HCT116 (cell line): ENCODE results near the gene BTG1. TPM values are rescaled to one million over a fixed set of nuclear protein-coding genes. Genes with fewer than 3 reads are reported as not detected.

Source experiments
- ATAC-seq: fragments of 200-7000 bp; cut with Tn5 transposase; 2 replicates; pipeline ENCODE4 v1.9.1; 2020; ENCODE audit warnings: mild to moderate bottlenecking, moderate library complexity
- BruUV-seq: library from RNA; stranded (reverse); fragments of 400-500 nt; replicated peaks from 2 replicates; lab custom pipeline; 2021; lab: Mats Ljungman, UMichigan
- CTCF ChIA-PET: fragments of 300-600 bp; sonication (Branson Sonifier 250); formaldehyde crosslinking; loops from one replicate; lab custom pipeline; 2021; ENCODE audit warnings: antibody characterized with exemption; lab: Charles Lee
- POLR2A ChIA-PET: fragments of 300-600, 350-600 bp; sonication (Branson Sonifier 250); formaldehyde crosslinking; loops from one replicate; lab custom pipeline; 2021; ENCODE audit warnings: antibody characterized with exemption; lab: Charles Lee
- RAD21 ChIA-PET, 2 experiments: fragments of 300-600 bp; sonication (Branson Sonifier 250); formaldehyde crosslinking; loops; one replicate each; lab custom pipeline; 2023; ENCODE audit warnings: low total read pairs in 2 of 2; ENCODE audit not compliant: uncharacterized antibody in 2 of 2, unreplicated experiment in 2 of 2, low non-redundant PET in 1 of 2; lab: Charles Lee
- DNase-seq: peaks from one replicate; pipeline ENCODE4 v3.0.0-alpha.2; 2010; ENCODE audit warnings: low read depth, low spot score
- H2AFZ ChIP-seq: fragments of 200-600 bp; shearing (Covaris generic), sonication (generic); 2 replicates; pipeline ENCODE4 v1.6.1; 2017; ENCODE audit warnings: low read depth, mixed run types, mixed read lengths, antibody characterized with exemption, low read length; ENCODE audit not compliant: poor library complexity, severe bottlenecking
- H3K27ac ChIP-seq: 2 replicates; pipeline ENCODE4 v1.5.1; 2012; ENCODE audit warnings: low read depth, low read length
- H3K27me3 ChIP-seq: fragments of 200-600 bp; sonication (generic); 2 replicates; pipeline ENCODE4 v1.6.1; 2016; ENCODE audit warnings: mixed run types, low read length, mixed read lengths; ENCODE audit not compliant: insufficient read depth
- H3K36me3 ChIP-seq, 2 experiments: fragments of 200-500 bp in 1 of 2; fragments of 200-600 bp in 1 of 2; sonication (Bioruptor generic) in 1 of 2; sonication (generic) in 1 of 2; 2 replicates each; pipeline versions ENCODE4 v1.5.1 to v1.6.1; 2014 to 2016; ENCODE audit warnings: low read length in 2 of 2, inconsistent platforms in 1 of 2, mixed read lengths in 1 of 2, mixed run types in 1 of 2; ENCODE audit not compliant: insufficient read depth in 2 of 2, control insufficient read depth in 1 of 2
- H3K4me1 ChIP-seq, 2 experiments: fragments of 200-600 bp in 1 of 2; sonication (generic) in 1 of 2; 2 replicates each; pipeline versions ENCODE4 v1.5.1 to v1.6.1; 2012 to 2017; ENCODE audit warnings: low read length in 2 of 2, inconsistent platforms in 1 of 2, mild to moderate bottlenecking in 1 of 2, mixed read lengths in 1 of 2, mixed run types in 1 of 2, moderate library complexity in 1 of 2; ENCODE audit not compliant: insufficient read depth in 2 of 2, control insufficient read depth in 1 of 2
- H3K4me2 ChIP-seq: fragments of 200-600 bp; sonication (generic); 2 replicates; pipeline ENCODE4 v1.6.1; 2017; ENCODE audit warnings: mixed run types, low read length, mixed read lengths
- H3K4me3 ChIP-seq, 2 experiments: fragments of 200-600 bp in 1 of 2; sonication (generic) in 1 of 2; replicated peaks in 1 of 2; 2 replicates each; pipeline ENCODE4 v1.5.1; 2011 to 2016; ENCODE audit warnings: low read length in 2 of 2, control low read depth in 1 of 2, low read depth in 1 of 2, mild to moderate bottlenecking in 1 of 2, mixed read lengths in 1 of 2, mixed run types in 1 of 2
- H3K79me2 ChIP-seq: fragments of 200-600 bp; sonication (generic); 2 replicates; pipeline ENCODE4 v1.6.1; 2017; ENCODE audit warnings: mild to moderate bottlenecking, mixed run types, low read length, moderate library complexity, mixed read lengths; ENCODE audit not compliant: insufficient read depth
- H3K9ac ChIP-seq: fragments of 200-600 bp; sonication (generic); 2 replicates; pipeline ENCODE4 v1.6.1; 2016; ENCODE audit warnings: low read length, mixed read lengths
- H3K9me2 ChIP-seq: fragments of 200-600 bp; sonication (generic), shearing (Covaris generic); 2 replicates; pipeline ENCODE4 v1.6.1; 2017; ENCODE audit warnings: mixed run types, mild to moderate bottlenecking, moderate library complexity; ENCODE audit not compliant: insufficient read depth
- H3K9me3 ChIP-seq, 2 experiments: fragments of 200-500 bp in 1 of 2; fragments of 200-600 bp in 1 of 2; sonication (Bioruptor generic) in 1 of 2; sonication (generic) in 1 of 2; 2 replicates each; pipeline ENCODE4 v1.6.1; 2014 to 2017; ENCODE audit warnings: low read length in 2 of 2, mixed read lengths in 2 of 2, inconsistent platforms in 1 of 2, low read depth in 1 of 2, mild to moderate bottlenecking in 1 of 2, mixed run types in 1 of 2, moderate library complexity in 1 of 2; ENCODE audit not compliant: control insufficient read depth in 1 of 2, insufficient read depth in 1 of 2
- H4K20me1 ChIP-seq: fragments of 200-600 bp; sonication (generic), shearing (Covaris generic); 2 replicates; pipeline ENCODE4 v1.6.1; 2017; ENCODE audit warnings: mixed run types, mild to moderate bottlenecking, moderate library complexity; ENCODE audit not compliant: insufficient read depth
- ATF3 ChIP-seq: IDR thresholded peaks from 2 replicates; pipeline ENCODE4 v1.6.1; 2012
- CTCF ChIP-seq, 3 experiments: fragments of 200-600 bp in 1 of 3; sonication (generic) in 1 of 3; IDR thresholded peaks in 2 of 3; conservative IDR thresholded peaks in 1 of 3; 2 replicates each; pipeline ENCODE4 v1.5.1; 2012 to 2017; ENCODE audit warnings: low read depth in 2 of 3, low read length in 2 of 3, antibody characterized with exemption in 1 of 3, borderline replicate concordance in 1 of 3, control low read depth in 1 of 3, mild to moderate bottlenecking in 1 of 3, mixed read lengths in 1 of 3, mixed run types in 1 of 3, moderate library complexity in 1 of 3; ENCODE audit not compliant: insufficient read depth in 1 of 3
- FOSL1 ChIP-seq: IDR thresholded peaks from 2 replicates; pipeline ENCODE4 v1.6.1; 2012; ENCODE audit warnings: low read depth
- JUND ChIP-seq: IDR thresholded peaks from 2 replicates; pipeline ENCODE4 v1.6.1; 2012
- SIN3A ChIP-seq: IDR thresholded peaks from 2 replicates; pipeline ENCODE4 v1.6.1; 2012; ENCODE audit warnings: low read depth
- SP1 ChIP-seq: IDR thresholded peaks from 2 replicates; pipeline ENCODE4 v1.6.1; 2012; ENCODE audit warnings: low read depth
- SRF ChIP-seq: IDR thresholded peaks from 2 replicates; pipeline ENCODE4 v1.6.1; 2012; ENCODE audit warnings: low read depth
- YY1 ChIP-seq: IDR thresholded peaks from 2 replicates; pipeline ENCODE4 v1.6.1; 2011; ENCODE audit warnings: low read length, low read depth, moderate library complexity, mild to moderate bottlenecking; ENCODE audit not compliant: insufficient replicate concordance; ENCODE audit errors: extremely low read depth
- intact Hi-C: fragments of 100-400 bp; cut with micrococcal nuclease; formaldehyde crosslinking; loops from 2 replicates; pipeline ENCODE4 v1.10.0; 2022
- total RNA-seq: library from RNA; stranded (reverse); gene quantifications from one replicate; pipeline ENCODE4 v1.2.1, GENCODE V29; 2021; ENCODE audit not compliant: unreplicated experiment

BTG1 gene
- total RNA-seq, 1 experiment from 2014 or later = 57.3 TPM

GRCh38 chr12:92193063-92193462 is 47.4 kb upstream of the BTG1 start:
- CTCF ChIA-PET = no interaction called here
- H3K4me1 ChIP-seq = no peaks in the 10 kb centered on the region
- no peaks in the 10 kb centered on the region for H3K36me3 ChIP-seq
- no peak overlapping the region for H3K4me2 ChIP-seq
- H3K27me3 ChIP-seq = no peaks in the 10 kb centered on the region
- intact Hi-C loops = no loop called here
- BruUV-seq = no TSS peak
- DNase-seq (no peak), ATAC-seq (no peak)
- H3K27ac ChIP-seq = no peak overlapping the region
- H3K79me2 ChIP-seq = no peaks in the 10 kb centered on the region
- no peaks in the 10 kb centered on the region for H4K20me1 ChIP-seq
- no peak overlapping the region for H2AFZ ChIP-seq
- POLR2A ChIA-PET = no interaction called here
- H3K9me2 ChIP-seq = no peaks in the 10 kb centered on the region
- H3K4me3 ChIP-seq = no peak overlapping the region
- TF ChIP-seq ATF3 (no peak), FOSL1 (no peak), SIN3A (no peak), YY1 (no peak)
- RAD21 ChIA-PET = no interaction called here
- H3K9ac ChIP-seq = no peak overlapping the region
- no peaks in the 10 kb centered on the region for H3K9me3 ChIP-seq

- ChIA-PET POLR2A (no interaction called here), RAD21 (no interaction called here), CTCF (no interaction called here)
- no TSS peak for BruUV-seq
- H3K4me1 ChIP-seq = no peaks in the 10 kb centered on the region
- no peak for DNase-seq
- no peaks in the 10 kb centered on the region for H3K79me2 ChIP-seq
- H3K9me2 ChIP-seq = no peaks in the 10 kb centered on the region
- no peaks in the 10 kb centered on the region for H3K27me3 ChIP-seq
- H3K36me3 ChIP-seq = no peaks in the 10 kb centered on the region
- H2AFZ ChIP-seq = no peak overlapping the region
- H3K4me3 ChIP-seq = no peak overlapping the region
- no peaks in the 10 kb centered on the region for H4K20me1 ChIP-seq
- H3K9ac ChIP-seq = no peak overlapping the region
- intact Hi-C loops = no loop called here
- H3K27ac ChIP-seq = no peak overlapping the region
- TF ChIP-seq SP1 = no peak
- TF ChIP-seq JUND = no peak
- no peak for TF ChIP-seq SRF
- no peak for TF ChIP-seq CTCF (IDR thresholded peaks at IDR 0.05 in 2 of 3, conservative IDR thresholded peaks at IDR 0.05 in 1 of 3; ENCODE audit: borderline replicate concordance in 1 of 3, insufficient read depth in 1 of 3, low read depth in 2 of 3, low read length in 2 of 3)
- no peak for TF ChIP-seq ATF3
- H3K9me3 ChIP-seq = no peaks in the 10 kb centered on the region
- H3K4me2 ChIP-seq = no peak overlapping the region
- no peak for ATAC-seq
These were observed 46.7 kb upstream of the BTG1 start for GRCh38 chr12:92192360-92192759.
